GM21447 (cell line): ENCODE results near the gene FAF1.

Experiments used
- ATAC-seq: cut with Tn5 transposase; IDR thresholded peaks from one replicate; pipeline ENCODE4 v1.9.1; 2021; ENCODE audit not compliant: unreplicated experiment

FAF1 gene

DNA sequence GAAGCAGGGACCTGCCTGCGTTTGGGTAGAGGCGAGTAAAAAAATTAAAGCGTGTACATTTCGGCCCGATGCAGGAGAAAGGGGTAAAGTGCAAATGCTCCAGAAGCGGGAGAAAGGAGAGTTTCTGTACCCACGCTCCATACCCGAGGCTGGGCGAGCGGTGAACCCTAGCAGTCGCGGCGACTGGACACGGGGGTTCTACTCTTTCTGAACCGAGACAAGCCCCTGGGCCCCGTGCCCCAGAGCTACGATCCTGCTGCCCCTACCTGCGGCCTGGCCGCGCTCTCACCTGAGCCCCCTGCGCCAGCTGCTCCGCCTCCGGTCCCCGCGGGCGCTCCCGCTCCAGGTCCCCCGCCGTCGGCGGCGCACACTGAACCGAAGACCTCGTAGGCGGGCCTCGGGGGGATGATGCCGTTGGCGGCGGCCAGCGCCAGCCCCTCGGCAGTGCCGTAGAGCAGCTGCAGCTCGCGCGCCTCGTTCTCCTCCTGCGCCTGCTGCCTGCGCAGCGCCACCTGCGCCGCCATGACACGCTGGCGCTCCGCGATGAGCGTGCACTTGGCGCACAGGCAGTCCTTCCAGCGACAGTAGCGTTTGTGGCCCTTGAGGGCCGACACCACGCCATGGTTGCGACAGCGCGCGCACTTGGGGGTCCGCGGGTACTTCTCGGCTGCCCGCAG lies 539.2 kb downstream of the FAF1 start:
- no peak for ATAC-seq

DNA sequence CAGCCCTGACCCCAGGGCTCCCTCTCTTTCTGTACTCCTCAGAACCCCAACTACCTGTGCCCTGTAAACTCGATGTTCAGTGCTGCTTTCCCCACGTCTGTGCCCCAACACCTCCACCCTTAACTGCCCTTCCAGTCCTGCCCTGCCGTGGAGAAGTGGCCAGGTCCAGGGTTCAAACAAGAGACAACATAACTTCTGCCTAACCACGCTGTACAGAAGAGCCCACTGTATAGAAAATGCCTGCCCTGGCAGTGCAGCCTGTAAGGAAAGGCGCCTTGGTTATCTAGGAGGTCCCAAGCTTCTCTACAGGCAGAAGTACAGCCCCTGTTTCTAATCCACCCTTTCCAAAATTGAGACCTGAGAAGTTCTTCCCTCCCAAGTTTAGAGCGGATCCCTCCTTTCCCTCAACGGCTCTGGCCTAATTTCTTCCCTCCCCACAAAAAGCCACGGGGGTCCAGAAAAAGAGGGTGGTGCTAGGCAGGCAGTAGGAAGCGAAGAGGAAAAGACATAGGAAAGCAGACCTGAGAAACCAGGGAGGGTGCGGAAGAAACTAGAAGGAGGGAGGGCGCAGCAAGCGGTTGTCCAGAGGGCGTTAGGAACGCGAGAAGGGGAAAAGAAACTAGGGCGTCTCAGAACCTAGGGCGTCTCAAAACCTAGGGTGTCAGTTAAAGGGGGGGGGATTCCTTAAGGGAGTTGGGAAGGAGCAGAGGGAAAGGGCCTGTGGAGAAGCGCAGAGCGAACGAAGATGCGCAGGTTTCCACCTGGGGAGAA lies 540.0 kb downstream of the FAF1 start:
- ATAC-seq: no peak

DNA sequence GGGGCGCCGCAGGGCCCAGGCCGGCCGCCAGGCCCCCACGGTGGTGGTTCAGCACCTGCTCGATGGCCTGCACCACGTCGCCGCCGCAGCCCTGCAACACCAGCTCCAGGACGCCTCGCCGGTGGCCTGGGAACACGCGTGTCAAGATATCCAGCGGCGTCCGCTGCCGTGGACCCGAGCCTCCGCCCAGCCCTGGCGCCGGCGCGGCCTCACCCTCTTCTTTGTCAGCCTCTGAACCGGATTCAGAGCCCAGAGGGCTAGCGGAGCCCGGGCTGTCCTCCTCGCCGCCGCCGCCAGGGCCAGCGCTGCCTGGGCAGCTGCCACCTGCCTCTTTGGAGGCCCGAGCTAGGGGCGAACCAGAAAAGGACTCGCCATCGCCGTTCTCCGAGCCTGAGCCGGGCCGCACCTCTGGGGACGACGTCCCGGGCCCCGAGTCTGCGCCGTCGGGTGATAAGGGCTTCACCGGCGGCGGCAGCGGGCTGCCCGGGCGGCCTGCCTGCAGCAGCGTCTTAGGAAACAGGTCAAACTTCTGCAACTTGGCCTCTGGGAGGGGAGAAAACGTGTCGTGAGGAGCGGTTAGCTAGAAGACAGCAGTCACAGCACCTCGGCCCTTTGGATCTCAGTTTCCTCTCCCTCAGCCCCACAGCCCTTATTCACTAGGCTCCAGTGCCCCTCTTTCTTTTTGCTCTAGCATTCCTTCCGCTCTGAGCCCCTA lies 540.7 kb downstream of the FAF1 start:
- ATAC-seq: no peak

DNA sequence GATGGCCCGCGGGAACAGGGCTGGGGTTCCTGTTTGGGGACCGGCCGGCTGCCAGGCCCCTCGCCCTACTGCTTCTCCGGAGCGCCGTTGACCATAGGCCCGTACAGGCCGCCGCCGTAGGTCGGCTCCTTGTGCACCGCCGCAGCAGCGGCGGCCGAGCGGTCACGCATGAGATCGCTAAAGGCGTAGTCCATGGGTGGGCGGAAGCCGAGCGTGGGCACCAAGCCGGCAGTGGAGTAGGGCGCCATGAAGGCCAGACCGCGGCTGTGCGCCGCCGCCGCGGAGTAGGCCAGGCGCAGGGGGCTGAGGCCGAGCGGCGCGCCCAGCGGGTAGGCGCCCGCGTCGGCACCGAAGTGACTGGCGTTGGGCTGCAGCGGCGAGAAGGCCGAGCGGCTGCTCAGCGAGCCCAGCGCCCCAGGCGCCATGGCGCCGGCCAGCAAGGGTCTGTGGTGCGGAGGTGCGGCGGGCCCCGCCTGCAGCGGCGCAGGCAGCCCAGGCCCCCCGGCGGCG lies 541.4 kb downstream of the FAF1 start:
- no peak for ATAC-seq

DNA sequence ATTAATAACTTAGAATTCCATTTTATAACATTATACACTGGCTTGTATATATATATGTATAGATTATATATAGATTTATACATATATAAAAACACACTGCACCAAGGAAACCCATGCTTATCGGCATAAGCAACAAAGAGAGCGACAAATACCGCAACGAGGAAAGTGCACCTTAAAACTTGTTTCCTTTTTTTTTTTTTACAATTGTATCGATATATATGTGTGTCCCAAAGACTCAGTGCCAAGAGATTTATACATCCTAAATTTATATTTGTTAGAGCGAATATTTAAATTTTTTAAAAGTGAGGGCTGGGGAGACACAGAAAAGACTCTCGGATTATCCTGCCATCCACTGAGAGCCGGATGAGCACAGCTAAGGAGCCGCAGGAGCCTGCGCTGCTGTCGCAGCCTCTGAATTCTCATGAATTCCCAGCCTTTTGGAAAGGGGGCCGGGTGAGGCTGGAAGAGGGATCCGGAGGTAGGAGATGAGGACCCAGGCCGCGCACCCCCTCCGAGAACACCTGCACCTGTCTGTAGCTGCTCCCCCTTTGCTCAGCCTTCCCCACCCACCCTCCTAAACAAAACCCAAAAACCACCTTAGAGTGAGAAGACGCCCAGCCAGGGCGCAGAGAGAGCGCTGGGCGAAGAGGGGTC lies 542.0 kb downstream of the FAF1 start:
- no peak for ATAC-seq

DNA sequence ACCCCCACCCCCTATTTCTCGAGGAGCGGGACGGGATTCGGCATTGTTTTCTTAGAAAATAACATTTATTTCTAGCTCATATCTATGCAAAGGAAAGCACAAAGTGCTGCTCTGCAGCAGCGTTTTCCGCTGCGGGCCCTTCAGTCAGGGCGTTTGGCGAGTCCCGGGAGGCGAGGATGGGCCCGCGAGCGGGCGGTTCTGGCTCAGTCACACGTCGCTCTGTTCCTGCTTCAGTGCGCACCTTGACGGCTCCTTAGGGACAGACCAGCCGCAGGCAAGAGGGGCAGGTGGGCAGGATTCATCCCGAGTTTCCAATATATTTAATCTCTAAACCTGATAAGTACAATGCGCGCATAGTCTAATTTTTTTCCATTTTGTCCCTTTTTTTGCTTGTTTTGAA lies 542.6 kb downstream of the FAF1 start:
- ATAC-seq: no peak

DNA sequence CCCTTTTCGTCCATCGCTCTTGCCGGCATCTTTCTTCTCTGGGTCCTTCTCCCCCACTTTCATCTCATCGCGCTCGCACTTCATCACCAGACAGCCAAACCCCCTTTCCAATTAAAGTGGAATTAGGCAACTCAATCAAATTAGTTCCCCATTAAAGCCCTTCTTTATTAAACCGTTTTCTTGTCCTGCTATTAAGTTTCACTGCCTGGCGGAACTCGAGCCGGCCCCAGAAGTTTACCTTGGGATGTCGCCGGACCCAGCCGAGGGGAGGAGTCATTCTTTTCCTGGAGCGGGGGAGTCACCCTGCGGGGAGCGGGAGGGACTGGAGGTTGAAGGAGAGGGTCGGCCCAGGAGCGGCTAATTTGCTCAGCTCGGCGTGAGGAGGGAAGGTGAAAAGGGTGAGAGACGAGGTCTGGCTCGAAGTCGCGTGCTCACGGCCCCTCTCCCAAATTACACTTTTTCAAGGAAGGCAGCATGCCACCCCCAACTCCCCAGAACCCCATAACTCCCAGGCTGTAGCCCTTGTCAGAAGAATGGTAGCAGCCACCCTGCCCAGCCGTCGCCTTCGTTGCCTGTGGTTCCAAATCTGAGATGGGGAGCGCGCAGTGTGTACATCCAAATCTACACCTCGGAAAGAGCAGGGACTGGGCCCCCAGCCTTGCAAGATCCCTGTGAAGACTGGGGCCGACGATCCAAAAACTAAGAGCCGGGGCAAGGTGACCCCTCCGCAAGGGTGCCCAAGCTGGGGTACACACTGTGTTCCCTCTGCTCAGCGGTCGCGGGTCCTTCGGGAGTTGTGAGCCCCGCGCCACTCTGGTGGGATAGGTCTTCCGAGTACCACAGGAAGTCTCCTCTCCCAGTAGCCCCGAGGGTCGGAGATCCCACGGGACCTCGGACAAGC lies 543.3 kb downstream of the FAF1 start:
- no peak for ATAC-seq

DNA sequence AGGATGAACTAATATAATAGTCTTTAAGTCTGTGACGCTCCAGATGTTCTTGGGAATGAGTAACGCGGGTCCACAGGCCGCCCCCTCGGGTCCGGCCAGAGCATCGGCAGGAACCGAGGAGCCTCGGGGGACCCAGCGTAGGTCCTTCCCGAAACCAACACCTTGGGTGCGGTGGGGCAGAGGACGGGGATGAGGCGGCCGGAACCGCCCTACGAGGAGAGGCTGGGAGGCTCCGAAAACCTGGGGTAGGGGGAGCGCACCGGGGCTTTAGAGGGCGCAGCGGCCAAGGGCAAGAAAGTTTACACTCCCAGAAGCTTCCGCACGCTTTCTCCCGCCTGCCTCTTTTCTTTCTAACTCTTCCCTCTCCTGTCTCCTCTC lies 543.9 kb downstream of the FAF1 start:
- ATAC-seq: no peak

DNA sequence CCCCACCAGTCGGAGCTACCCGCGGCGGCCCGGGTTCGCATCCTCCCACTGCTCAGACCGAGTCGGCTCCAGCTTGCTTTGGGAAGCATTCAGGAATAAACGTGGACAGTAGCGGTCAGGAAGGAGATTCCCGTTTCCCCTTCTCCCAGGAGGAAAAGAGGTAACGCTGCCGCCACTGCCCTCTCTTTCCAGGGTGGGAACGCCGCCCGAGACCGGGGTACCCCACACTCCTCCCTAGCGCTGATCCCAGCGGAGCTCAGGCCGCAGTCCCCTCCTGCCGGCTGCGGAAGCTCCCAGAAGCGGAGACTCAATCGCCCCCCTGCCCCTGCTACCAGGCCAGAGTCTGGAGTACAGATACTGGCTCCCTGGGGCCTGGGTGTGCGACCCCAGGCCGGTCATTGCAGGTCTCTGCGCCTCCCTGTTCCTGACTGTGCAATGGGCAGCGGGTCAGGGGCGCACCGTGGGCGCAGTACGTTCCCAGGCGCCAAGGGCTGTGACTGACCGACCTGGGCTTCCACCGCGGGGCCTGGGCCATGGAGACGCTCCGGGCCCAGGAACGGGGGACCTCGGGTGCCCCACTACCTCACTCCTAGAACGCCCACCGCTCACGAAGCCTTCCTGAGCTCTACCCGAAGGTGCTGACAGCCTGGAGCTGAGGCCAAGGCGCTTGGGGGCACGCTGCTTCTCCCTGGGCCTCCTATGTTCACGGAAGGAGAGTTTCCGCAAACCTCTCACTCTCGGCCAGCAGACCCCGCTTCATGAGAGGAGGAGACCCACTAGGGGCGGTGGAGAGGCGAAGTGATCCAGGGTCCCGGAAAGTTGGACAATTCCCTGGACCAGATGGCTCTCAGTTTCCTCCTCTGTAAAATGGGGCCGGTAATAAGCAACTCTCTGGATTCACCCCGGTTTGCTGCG lies 544.6 kb downstream of the FAF1 start:
- no peak for ATAC-seq

DNA sequence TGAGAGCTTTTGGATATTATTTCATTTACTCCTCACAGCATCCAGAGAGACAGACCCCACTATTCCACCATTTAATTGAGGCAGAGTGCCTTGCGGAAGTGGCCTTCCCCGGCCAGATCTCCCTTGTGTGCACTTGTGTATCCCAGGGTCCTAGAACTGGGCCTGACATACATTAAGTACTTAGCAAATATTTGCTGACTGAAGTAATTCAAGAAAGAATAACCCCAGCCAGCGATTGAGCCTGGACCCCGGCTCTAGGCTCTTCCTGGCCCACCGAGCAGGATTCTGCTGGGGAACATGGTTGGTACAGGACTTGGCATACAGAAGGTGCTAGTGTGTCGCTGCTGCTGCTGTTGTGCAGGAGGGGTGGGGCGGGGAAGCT lies 545.2 kb downstream of the FAF1 start:
- no peak for ATAC-seq

DNA sequence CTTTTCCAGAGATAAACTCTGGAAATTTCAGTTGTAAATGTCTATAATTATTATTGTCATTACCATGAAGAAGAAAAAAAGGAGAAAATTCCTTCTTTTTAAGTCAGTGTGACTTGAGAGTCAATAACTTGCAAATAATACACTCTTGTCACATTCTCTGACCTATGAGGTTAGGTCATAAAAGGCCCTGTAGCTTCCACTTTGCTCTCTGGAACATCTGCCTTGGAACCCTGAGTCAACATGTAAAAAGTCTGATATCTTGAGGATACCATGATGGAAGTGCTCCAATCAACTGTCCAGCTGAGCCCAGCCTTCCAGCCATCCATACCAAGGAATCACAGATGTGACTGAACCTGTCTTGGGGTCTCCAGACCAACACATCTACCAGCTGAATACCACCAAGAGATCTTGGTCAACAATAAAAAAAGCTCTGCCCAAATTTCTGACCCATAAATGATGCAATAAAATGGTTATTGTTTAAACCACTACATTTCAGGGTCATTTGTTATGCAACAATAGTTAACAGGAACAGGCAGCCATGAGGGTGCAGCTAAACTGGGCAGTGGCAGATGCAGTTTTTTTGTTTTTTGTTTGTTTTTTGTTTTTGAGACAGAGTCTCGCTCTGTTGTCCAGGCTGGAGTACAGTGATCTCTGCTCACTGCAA lies 547.1 kb downstream of the FAF1 start:
- ATAC-seq: no peak

DNA sequence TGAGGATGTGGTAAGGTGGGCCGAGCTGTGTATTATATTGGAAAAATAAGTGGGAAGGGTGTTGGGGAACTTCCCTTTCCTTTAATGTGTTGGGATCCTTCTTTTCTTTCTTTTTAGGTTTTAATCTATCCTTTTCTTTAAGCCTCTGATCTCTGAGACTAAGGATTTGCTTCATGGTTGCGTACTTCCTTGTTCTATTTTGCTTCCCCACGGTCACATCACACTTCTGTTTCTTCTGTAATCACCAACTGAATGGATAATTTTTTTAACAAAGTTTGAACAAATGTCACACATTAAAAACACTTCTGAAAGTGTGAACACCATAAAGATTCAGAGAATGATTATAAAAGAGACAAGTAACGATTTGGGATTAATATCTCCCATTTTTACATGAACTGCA lies 554.3 kb downstream of the FAF1 start:
- ATAC-seq: no peak

DNA sequence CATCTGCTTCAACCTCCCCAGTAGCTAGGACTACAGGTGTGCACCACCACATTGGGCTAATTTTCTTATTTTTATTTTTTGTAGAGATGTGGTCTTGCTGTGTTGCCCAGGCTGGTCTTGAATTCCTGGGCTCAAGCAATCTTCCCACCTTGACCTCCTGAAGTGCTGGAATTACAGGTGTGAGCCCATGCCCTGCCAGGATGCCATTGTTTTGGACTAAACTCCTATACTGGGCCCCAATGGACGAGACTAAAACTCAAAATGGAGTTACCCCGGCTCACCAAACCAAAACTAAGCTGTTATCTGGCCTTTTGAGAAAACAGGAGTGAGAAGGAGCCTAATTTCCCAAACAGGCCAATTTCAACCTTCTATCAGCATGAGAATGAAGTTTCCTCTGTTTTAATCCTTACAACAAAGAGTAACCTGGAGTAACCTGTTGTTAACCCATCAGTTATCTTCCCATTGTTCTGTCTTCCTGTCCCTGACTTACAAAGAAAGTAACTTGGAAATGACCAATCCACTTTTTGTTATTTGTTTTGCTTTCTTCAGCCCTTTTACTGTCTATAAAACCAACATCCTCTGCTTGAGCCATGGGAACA lies 566.4 kb downstream of the FAF1 start:
- ATAC-seq: no peak
